Measurements from ENCODE around the gene AQP12A. TPM values are rescaled to one million over a fixed set of nuclear protein-coding genes. Genes with fewer than 3 reads are reported as not detected.

Gene AQP12A
- total RNA-seq, 2 donors from 2014 or later, result not detected

DNA sequence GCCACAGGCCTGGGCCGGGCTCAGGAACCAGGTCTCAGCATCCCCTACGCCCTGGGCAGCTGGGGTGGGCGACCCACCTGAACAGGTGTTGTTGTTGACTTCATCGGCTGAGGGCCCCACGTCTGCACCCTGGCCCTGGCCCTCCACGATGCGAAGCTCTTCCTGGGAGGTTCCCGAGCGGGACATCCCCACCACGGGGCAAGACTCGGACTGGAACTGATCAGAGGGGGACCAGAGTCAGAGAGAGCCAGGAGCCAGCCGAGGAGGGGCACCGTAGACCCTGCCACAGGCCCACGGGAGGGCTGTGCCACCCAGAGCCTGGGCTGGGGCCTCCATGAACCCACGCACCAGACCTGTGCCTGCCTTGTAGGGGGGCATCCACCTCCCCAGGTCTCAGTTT, 54.3 kb downstream of the AQP12A start:
- no peaks in the 10 kb centered on the region for H3K27me3 ChIP-seq (replicated peaks; ENCODE audit: insufficient read depth)
- no peak for DNase-seq (ENCODE audit: low spot score)
- H3K4me3 ChIP-seq, result no peak overlapping the region
- H3K4me1 ChIP-seq (ENCODE audit: control insufficient read depth in 1 of 2, low read depth in 2 of 2), result no peaks in the 10 kb centered on the region
- H3K36me3 ChIP-seq, result no peaks in the 10 kb centered on the region
- no peak for ATAC-seq (ENCODE audit: insufficient number of reproducible peaks, low FRiP score, low read depth)
- H3K9me3 ChIP-seq, result no peaks in the 10 kb centered on the region
- TF ChIP-seq, protein P1, sequence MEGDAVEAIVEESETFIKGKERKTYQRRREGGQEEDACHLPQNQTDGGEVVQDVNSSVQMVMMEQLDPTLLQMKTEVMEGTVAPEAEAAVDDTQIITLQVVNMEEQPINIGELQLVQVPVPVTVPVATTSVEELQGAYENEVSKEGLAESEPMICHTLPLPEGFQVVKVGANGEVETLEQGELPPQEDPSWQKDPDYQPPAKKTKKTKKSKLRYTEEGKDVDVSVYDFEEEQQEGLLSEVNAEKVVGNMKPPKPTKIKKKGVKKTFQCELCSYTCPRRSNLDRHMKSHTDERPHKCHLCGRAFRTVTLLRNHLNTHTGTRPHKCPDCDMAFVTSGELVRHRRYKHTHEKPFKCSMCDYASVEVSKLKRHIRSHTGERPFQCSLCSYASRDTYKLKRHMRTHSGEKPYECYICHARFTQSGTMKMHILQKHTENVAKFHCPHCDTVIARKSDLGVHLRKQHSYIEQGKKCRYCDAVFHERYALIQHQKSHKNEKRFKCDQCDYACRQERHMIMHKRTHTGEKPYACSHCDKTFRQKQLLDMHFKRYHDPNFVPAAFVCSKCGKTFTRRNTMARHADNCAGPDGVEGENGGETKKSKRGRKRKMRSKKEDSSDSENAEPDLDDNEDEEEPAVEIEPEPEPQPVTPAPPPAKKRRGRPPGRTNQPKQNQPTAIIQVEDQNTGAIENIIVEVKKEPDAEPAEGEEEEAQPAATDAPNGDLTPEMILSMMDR (IDR thresholded peaks at IDR 0.05), result no peak
- H3K27ac ChIP-seq, result no peak overlapping the region

DNA sequence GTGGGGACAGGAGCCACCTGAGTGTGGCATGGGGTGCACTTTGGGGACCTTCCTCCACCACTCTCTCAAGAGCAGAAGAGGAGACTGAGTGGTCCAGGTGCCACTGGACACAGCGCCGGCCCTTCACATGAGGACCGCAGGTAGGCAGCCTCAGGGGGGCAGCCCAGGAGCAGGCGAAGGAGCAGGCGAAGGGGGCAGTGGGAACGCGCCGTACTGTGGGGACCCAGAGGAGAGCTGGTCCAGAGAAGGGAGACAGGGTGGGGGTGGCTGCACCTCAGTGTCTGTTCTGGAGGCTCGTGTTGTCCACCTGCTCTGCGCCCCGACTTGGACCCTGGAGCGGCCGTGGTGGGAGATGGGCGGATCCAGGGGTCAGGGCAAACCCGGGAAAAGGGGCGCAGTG, 55.0 kb downstream of the AQP12A start:
- Histone ChIP-seq H3K27ac (no peak overlapping the region), H3K9me3 (no peaks in the 10 kb centered on the region), H3K36me3 (no peaks in the 10 kb centered on the region), H3K4me1 (ENCODE audit: control insufficient read depth in 1 of 2, low read depth in 2 of 2) (no peaks in the 10 kb centered on the region), H3K4me3 (no peak overlapping the region), H3K27me3 (replicated peaks; ENCODE audit: insufficient read depth) (no peaks in the 10 kb centered on the region)
- TF ChIP-seq, protein P1 (IDR thresholded peaks at IDR 0.05), result no peak
- no peak for DNase-seq (ENCODE audit: low spot score)
- ATAC-seq (ENCODE audit: insufficient number of reproducible peaks, low FRiP score, low read depth), result no peak

- Histone ChIP-seq H3K27ac (no peak overlapping the region), H3K4me3 (no peak overlapping the region), H3K27me3 (replicated peaks; ENCODE audit: insufficient read depth) (no peaks in the 10 kb centered on the region), H3K4me1 (ENCODE audit: control insufficient read depth in 1 of 2, low read depth in 2 of 2) (no peaks in the 10 kb centered on the region), H3K36me3 (no peaks in the 10 kb centered on the region), H3K9me3 (no peaks in the 10 kb centered on the region)
- ATAC-seq (ENCODE audit: insufficient number of reproducible peaks, low FRiP score, low read depth) (no peak), DNase-seq (ENCODE audit: low spot score) (no peak)
- TF ChIP-seq, protein P1 (IDR thresholded peaks at IDR 0.05), result no peak
Measured at GRCh38 chr2:240747256-240747655, 55.6 kb downstream of the AQP12A start.

Other genes with a start within 250 kb of the AQP12A start
- gene ANKMY1, start 133.9 kb upstream of the AQP12A start, total RNA-seq, result 10 to 100 TPM; 20.0 to 44.8 TPM
- 10 to 100 TPM in 1 of 2 donors, 1 to 10 TPM in 1; 5.8 to 14.3 TPM for gene DUSP28, start 131.5 kb upstream of the AQP12A start, total RNA-seq
- 100 to 1,000 TPM in 1 of 2 donors, 10 to 100 TPM in 1; 71.1 to 101 TPM for gene RNPEPL1, start 123.4 kb upstream of the AQP12A start, total RNA-seq
- gene CAPN10, start 105.1 kb upstream of the AQP12A start, total RNA-seq, result 10 to 100 TPM; 33.3 to 38.2 TPM
- gene GPR35, start 66.4 kb upstream of the AQP12A start, total RNA-seq, result 1 to 10 TPM; 3.4 to 5.8 TPM
- gene AQP12B, start 9.0 kb upstream of the AQP12A start, total RNA-seq, result not detected
- gene KIF1A, start 128.4 kb downstream of the AQP12A start, total RNA-seq, result under 1 TPM in 1 of 2 donors, not detected in 1; 0.92 TPM
- not detected for gene AGXT, start 177.0 kb downstream of the AQP12A start, total RNA-seq
- gene MAB21L4, start 204.3 kb downstream of the AQP12A start, total RNA-seq, result not detected
- gene CROCC2, start 214.5 kb downstream of the AQP12A start, total RNA-seq, result not detected

All from thoracic aorta (tissue), 2 donors.